ENCODE data around the gene ARHGEF6. TPM values are rescaled to one million over a fixed set of nuclear protein-coding genes. Genes with fewer than 3 reads are reported as not detected.
A peak's percentile ranks its signal among the peaks of the same experiment; 100 is the strongest.

ARHGEF6 gene
- total RNA-seq, 2 donors from 2014 or later: 5.7 to 8.2 TPM

- WGBS, 2 donors: 91 to 93% methylated on average over 5 of the region's 5 CpGs
- no peak overlapping the region for H3K4me3 ChIP-seq
- H3K27me3 ChIP-seq: no peaks in the 10 kb centered on the region
- no peak overlapping the region for H3K27ac ChIP-seq
- no peak for TF ChIP-seq POLR2A (IDR thresholded peaks at IDR 0.05)
- TF ChIP-seq, protein P1, sequence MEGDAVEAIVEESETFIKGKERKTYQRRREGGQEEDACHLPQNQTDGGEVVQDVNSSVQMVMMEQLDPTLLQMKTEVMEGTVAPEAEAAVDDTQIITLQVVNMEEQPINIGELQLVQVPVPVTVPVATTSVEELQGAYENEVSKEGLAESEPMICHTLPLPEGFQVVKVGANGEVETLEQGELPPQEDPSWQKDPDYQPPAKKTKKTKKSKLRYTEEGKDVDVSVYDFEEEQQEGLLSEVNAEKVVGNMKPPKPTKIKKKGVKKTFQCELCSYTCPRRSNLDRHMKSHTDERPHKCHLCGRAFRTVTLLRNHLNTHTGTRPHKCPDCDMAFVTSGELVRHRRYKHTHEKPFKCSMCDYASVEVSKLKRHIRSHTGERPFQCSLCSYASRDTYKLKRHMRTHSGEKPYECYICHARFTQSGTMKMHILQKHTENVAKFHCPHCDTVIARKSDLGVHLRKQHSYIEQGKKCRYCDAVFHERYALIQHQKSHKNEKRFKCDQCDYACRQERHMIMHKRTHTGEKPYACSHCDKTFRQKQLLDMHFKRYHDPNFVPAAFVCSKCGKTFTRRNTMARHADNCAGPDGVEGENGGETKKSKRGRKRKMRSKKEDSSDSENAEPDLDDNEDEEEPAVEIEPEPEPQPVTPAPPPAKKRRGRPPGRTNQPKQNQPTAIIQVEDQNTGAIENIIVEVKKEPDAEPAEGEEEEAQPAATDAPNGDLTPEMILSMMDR (IDR thresholded peaks at IDR 0.05): no peak
- H3K4me1 ChIP-seq: no peaks in the 10 kb centered on the region
- H3K9me3 ChIP-seq: no peaks in the 10 kb centered on the region
- intact Hi-C loops (cut with DNase I): no loop called here
- no peaks in the 10 kb centered on the region for H3K36me3 ChIP-seq (replicated peaks in 1 of 2; ENCODE audit: insufficient read depth in 1 of 2, low read depth in 2 of 2)
- DNase-seq (no peak), ATAC-seq (no peak)
Observed at GRCh38 chrX:136764206-136764605, 16.5 kb downstream of the ARHGEF6 start.

DNA sequence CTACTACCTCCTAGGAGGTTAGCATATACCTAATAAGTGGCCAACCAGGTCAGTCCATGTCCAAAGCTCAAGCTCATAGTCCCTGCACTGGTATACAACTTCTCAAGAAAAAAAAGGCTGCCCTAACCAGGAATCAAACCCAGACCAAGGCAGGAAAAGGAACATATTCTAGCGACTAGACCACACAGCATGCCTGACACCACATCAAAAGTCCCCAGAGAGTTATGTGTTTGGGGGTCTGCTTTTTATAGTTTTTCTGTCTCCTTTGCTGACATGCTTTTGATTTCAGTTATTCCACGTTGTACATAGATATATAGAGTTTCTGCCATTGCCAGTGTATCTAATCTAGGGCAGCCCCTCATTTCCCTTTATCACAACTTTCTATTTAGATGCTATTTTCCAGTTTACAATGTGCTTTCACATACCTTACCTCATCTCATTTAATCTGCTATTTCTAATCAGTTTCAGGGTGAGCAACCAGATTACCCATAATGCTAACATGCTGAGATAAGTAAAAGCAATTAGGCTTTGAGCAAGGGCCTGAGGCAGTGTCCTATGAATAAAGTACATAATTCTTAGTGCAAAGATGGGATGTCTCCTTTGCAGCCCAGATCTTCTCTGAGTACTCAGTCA lies 17.8 kb downstream of the ARHGEF6 start:
- H3K4me3 ChIP-seq: no peak overlapping the region
- H3K36me3 ChIP-seq (replicated peaks in 1 of 2; ENCODE audit: insufficient read depth in 1 of 2, low read depth in 2 of 2): no peaks in the 10 kb centered on the region
- no peaks in the 10 kb centered on the region for H3K27me3 ChIP-seq
- TF ChIP-seq, protein P1 (IDR thresholded peaks at IDR 0.05): no peak
- TF ChIP-seq POLR2A (IDR thresholded peaks at IDR 0.05): no peak
- intact Hi-C loops (cut with DNase I): no loop called here
- no peak overlapping the region for H3K27ac ChIP-seq
- ATAC-seq (no peak), DNase-seq (no peak)
- no peaks in the 10 kb centered on the region for H3K4me1 ChIP-seq
- 50 to 80% methylated on average over 2 of the region's 2 CpGs for WGBS, 2 donors
- H3K9me3 ChIP-seq: no peaks in the 10 kb centered on the region

- no peak for TF ChIP-seq POLR2A (IDR thresholded peaks at IDR 0.05)
- Histone ChIP-seq H3K27ac (no peak overlapping the region), H3K4me1 (no peaks in the 10 kb centered on the region), H3K9me3 (no peaks in the 10 kb centered on the region), H3K27me3 (no peaks in the 10 kb centered on the region), H3K36me3 (replicated peaks in 1 of 2; ENCODE audit: insufficient read depth in 1 of 2, low read depth in 2 of 2) (no peaks in the 10 kb centered on the region), H3K4me3 (no peak overlapping the region)
- intact Hi-C loops (cut with DNase I): no loop called here
- 62 to 76% methylated on average over 3 of the region's 3 CpGs for WGBS, 2 donors
- DNase-seq (no peak), ATAC-seq (no peak)
Observed at GRCh38 chrX:136761421-136761820, 19.3 kb downstream of the ARHGEF6 start.

- 65 to 79% methylated on average over 2 of the region's 2 CpGs for WGBS, 2 donors
- intact Hi-C loops (cut with DNase I): no loop called here
- no peak for ATAC-seq
Observed at GRCh38 chrX:136759968-136760367, 20.8 kb downstream of the ARHGEF6 start.

GRCh38 chrX:136755411-136755810 lies 25.3 kb downstream of the ARHGEF6 start:
- Histone ChIP-seq H3K27me3 (no peaks in the 10 kb centered on the region), H3K4me1 (no peaks in the 10 kb centered on the region), H3K36me3 (replicated peaks in 1 of 2; ENCODE audit: insufficient read depth in 1 of 2, low read depth in 2 of 2) (no peaks in the 10 kb centered on the region), H3K27ac (no peak overlapping the region), H3K4me3 (no peak overlapping the region), H3K9me3 (no peaks in the 10 kb centered on the region)
- WGBS, 2 donors: 92% methylated on average over 2 of the region's 2 CpGs; no CpG with 5 or more reads in 1 of the 2 donors
- intact Hi-C loops (cut with DNase I): no loop called here
- DNase-seq (no peak), ATAC-seq (no peak)
- no peak for TF ChIP-seq POLR2A (IDR thresholded peaks at IDR 0.05)
- TF ChIP-seq, protein P1 (IDR thresholded peaks at IDR 0.05): no peak

More at GRCh38 chrX:136759968-136760367, 20.8 kb downstream of the ARHGEF6 start:
- peak in 1 of 4 donors; percentile 6 for DNase-seq
- no peak overlapping the region for H3K4me3 ChIP-seq
- no peak for TF ChIP-seq POLR2A (IDR thresholded peaks at IDR 0.05)
- TF ChIP-seq, protein P1 (IDR thresholded peaks at IDR 0.05): no peak
- H3K36me3 ChIP-seq (replicated peaks in 1 of 2; ENCODE audit: insufficient read depth in 1 of 2, low read depth in 2 of 2): no peaks in the 10 kb centered on the region
- no peaks in the 10 kb centered on the region for H3K27me3 ChIP-seq
- H3K27ac ChIP-seq: no peak overlapping the region
- H3K4me1 ChIP-seq: no peaks in the 10 kb centered on the region
- no peaks in the 10 kb centered on the region for H3K9me3 ChIP-seq
